Measurements from ENCODE around the gene ANKLE1.
"Not testable (repeated sequence)": the region's sequence is repeated elsewhere in the genome, so short reads cannot be mapped to it uniquely, and the experiment has no call there.

The ANKLE1 gene

DNA sequence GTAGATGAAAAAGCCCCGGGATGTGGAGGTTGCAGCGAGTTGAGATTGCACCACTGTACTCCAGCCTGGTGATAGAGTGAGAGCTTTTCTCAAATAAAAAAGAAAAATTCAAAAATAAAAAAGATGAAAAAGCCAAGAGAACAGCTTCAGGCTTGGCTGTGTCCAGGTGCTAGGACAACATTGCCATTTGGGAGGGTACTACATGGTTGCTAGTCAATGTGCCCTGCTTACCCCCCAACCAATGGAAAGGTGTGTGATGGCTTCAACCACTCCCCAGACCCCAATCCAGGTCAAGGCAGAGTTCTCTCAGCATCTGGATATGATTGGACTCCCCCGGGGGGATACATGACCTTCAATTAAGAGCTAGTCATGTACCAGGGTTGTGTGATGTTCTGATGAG is 2.3 kb upstream of the ANKLE1 start:
- no peak for DNase-seq

DNA sequence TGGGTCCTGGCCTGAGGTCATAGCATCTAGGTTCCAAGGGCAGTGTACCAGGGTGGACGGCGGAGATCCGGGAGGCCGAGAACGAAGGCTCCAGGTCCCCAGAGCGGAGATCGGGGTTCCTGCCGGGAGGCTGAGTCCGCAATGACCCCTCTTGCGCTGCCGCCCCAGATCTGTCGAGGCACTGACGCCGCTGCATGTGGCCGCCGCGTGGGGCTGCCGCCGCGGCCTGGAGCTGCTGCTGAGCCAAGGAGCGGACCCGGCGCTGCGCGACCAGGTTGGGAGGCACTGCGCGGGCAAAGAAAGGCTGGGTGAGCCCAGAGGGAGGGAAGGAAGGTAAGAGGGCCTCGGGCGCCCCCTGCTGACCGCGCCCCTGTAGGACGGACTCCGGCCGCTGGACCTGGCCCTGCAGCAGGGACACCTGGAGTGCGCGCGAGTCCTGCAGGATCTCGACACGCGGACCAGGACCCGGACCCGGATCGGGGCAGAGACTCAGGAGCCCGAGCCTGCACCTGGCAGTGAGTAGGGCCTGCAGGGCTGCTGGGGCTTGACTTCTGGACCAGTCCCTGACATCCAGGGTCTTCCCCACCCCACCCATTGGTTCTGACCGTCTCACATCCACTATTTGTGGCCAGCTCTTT is 906 bp downstream of the ANKLE1 start:
- peak in 48 of 56 donors; percentile 7 to 80 (median 40) for DNase-seq

DNA sequence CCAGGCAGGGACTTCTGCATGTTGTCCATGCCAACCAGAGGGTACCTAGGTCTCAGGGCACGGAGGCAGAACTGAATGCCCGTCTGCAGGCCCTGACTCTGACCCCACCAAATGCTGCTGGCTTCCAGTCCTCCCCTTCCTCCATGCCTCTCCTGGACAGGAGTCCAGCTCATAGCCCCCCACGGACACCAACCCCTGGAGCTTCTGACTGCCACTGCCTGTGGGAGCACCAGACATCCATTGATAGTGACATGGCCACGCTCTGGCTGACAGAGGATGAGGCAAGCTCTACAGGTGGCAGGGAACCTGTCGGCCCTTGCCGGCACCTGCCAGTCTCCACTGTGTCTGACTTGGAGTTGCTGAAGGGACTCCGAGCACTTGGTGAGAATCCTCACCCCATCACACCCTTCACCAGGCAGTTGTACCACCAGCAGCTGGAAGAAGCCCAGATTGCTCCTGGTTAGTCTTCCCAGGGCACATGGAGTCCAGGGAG is 1.8 kb downstream of the ANKLE1 start:
- DNase-seq = no peak

GRCh38 chr19:17285415-17286135 is 3.9 kb downstream of the ANKLE1 start:
- DNase-seq = no peak

GRCh38 chr19:17286263-17286662 is 4.6 kb downstream of the ANKLE1 start:
- DNase-seq = no peak

- no peak for DNase-seq
Measured at GRCh38 chr19:17286752-17287151, 5.1 kb downstream of the ANKLE1 start.

- DNase-seq = peak in 21 of 56 donors; percentile 1 to 46 (median 16)
Measured at GRCh38 chr19:17289489-17289888, 7.8 kb downstream of the ANKLE1 start.

DNA sequence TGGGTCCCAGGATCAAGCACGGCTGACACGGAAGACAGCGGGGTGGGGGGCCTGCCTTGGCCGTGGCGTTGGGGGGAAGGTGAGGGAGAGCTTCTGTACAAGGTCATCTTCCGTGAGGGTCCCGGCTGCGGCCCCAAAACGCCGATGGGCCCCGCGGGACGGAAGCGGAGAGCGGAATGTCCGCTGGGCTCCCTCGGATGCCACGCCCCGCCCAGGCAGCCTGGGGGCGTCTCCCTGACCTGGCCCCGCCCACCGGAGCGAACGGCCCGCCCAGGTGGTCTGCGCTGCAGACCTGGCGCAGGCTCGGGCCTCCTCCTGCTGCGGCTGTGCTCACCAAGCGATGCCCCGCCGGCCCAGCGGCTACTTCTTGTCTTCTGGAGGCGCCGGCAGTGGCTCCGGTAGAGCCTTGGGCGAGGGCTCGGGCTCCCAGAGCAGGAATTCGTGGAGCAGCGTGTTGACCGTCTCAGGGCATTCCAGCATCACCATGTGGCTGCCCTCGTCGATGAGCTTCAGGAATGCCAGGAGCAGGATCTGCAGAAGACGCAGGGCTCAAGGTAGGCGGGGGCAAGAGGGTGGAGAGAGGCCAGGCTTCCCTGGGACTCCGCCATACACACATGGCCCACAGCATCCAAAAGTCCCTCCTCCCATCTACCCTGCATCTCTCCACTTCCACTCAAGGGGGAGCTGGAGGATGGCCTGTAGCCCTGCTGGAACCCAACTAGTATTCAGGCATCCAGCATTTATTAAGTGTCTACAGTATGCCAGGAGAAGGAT is 10.8 kb downstream of the ANKLE1 start:
- peak in 24 of 56 donors; percentile 0 to 63 (median 14) for DNase-seq

DNA sequence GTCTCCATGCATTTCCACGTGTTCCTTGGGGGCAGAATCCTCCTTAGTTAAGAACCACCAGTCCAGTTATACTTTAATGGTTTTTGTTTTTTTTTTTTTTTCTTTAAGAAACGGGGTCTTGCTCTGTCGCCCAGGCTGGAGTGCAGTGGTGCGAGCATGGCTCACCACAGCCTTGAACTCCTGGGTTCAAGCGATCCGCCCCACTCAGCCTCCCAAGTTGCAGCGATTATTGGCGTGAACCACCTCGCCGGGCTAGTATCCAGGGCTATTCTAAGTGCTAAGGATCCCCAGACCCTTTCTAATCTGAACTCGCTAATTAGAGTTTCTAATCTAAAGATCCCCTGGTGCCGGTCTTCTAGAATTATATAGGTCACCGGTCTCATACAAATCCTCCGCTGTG is 11.9 kb downstream of the ANKLE1 start:
- DNase-seq = no peak

GRCh38 chr19:17294051-17294891 is 12.6 kb downstream of the ANKLE1 start:
- peak in 1 of 56 donors; percentile 32 for DNase-seq

DNA sequence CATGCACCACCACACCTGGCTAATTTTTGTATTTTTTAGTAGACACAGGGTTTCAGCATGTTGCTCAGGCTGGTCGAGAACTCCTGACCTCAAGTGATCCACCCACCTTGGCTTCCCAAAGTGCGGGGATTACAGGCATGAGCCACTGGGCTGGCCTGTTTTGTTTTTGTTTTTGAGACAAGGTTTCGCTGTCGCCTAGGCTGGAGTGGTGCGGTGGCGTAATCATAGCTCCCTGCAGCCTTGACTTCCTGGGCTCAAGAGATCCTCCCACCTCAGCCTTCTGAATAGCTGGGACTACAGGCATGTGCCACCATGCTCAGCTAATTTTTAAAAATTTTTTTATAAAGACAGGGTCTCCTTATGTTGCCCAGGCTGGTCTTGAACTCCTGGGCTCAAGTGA is 13.8 kb downstream of the ANKLE1 start:
- not testable (repeated sequence) for DNase-seq

DNA sequence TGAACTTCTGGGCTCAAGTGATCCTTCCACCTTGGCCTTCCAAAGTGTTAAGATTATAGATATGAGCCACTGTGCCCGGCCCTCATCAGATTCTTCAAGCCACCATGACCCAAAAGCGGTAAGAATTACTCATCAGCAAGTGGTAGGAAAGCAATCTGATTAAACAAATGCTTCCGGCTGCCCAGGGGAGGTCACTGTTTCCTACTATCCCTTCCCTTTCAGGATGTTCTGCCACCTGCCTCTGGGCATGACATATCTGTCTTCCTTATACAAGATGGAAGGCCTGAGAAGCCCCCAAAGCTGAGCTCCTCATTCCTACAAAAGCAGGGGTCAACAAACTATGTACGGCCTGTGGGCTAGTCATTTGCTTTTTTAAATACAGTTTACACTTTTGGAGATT is 14.6 kb downstream of the ANKLE1 start:
- no peak for DNase-seq

- no peak for DNase-seq
Measured at GRCh38 chr19:17296976-17297375, 15.3 kb downstream of the ANKLE1 start.

GRCh38 chr19:17300992-17301619 is 19.4 kb downstream of the ANKLE1 start:
- DNase-seq = no peak

GRCh38 chr19:17302391-17303166 is 20.9 kb downstream of the ANKLE1 start:
- DNase-seq = peak in 42 of 56 donors; percentile 12 to 74 (median 41)

GRCh38 chr19:17303167-17303939 is 21.7 kb downstream of the ANKLE1 start, which contains the start of gene ABHD8:
ABHD8 (minus strand) TSS chr19:17303425; CDS start chr19:17301616, 1,809 bp downstream.
- peak; percentile 13 to 97 (median 85) for DNase-seq

DNA sequence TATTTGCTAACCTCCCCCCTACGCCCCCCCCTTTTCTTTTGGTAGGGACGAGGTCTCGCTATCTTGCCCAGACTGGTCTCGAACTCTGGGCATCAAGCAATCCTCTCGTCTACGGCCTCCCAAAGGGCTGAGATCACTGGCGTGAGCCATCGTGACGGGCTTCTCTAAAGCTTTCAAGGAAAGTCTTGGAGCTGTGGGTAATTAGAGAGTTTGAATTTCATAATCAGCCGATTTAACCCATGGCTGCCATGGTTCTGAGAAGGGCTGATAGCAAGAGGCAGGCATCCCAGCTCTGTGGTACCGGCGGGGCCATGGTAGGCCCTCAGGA is 22.2 kb downstream of the ANKLE1 start:
- peak in 1 of 56 donors; percentile 18 for DNase-seq

- DNase-seq = peak in 5 of 56 donors; percentile 10 to 41 (median 17)
Measured at GRCh38 chr19:17304386-17305215, 22.9 kb downstream of the ANKLE1 start.
